Ovary (tissue), 9 donors: ENCODE results near the gene KIF21A. TPM values are rescaled to one million over a fixed set of nuclear protein-coding genes. Genes with fewer than 3 reads are reported as not detected.
A peak's percentile ranks its signal among the peaks of the same experiment; 100 is the strongest.

Experiments used
- DNase-seq, 5 donors: peaks; one replicate each; pipeline ENCODE4 v3.0.0-alpha.2; 2019 to 2020
- H3K27ac ChIP-seq, 2 donors: fragments of 200-600 bp; one replicate each; pipeline versions ENCODE4 v1.5.1 to v1.8.0; 2019 to 2022
- H3K27me3 ChIP-seq: fragments of 200-600 bp; one replicate; pipeline ENCODE4 v1.8.0; 2022
- H3K36me3 ChIP-seq: fragments of 200-600 bp; sonication (generic); one replicate; pipeline ENCODE4 v1.5.1; 2019
- H3K4me1 ChIP-seq: one replicate; pipeline ENCODE4 v1.8.1; 2013; ENCODE audit warnings: mild to moderate bottlenecking, moderate library complexity; ENCODE audit not compliant: insufficient read depth
- H3K4me3 ChIP-seq: fragments of 200-600 bp; sonication (generic); one replicate; pipeline ENCODE4 v1.5.1; 2017
- H3K9me3 ChIP-seq, 2 donors: fragments of 200-600 bp in 1 of 2; sonication (generic) in 1 of 2; one replicate each; pipeline versions ENCODE4 v1.5.1 to v1.8.1; 2013 to 2019; ENCODE audit warnings: mild to moderate bottlenecking in 1 of 2, moderate library complexity in 1 of 2
- CTCF ChIP-seq, 3 donors: fragments of 450-650 bp in 2 of 3; fragments of 200-600 bp in 1 of 3; IDR thresholded peaks; one replicate each; pipeline versions ENCODE4 v1.5.1 to v1.8.0; 2016 to 2022; ENCODE audit warnings: antibody characterized with exemption in 3 of 3, mild to moderate bottlenecking in 1 of 3
- EP300 ChIP-seq: sonication (generic); formaldehyde crosslinking; IDR thresholded peaks from one replicate; pipeline ENCODE4 v1.6.1; 2017; ENCODE audit warnings: antibody characterized with exemption
- POLR2A ChIP-seq: fragments of 450-650 bp; IDR thresholded peaks from one replicate; pipeline ENCODE4 v1.6.1; 2017; ENCODE audit warnings: antibody characterized with exemption, mild to moderate bottlenecking, moderate library complexity
- WGBS, 3 donors: extraction: QIAGEN DNeasy Blood & Tissue Kit in 1 of 3; methylation state at CpG; one replicate each; pipeline versions ENCODE4 v1.1.5 to v1.1.7; 2013 to 2017; 5-methylcytosine and 5-hydroxymethylcytosine counted together
- intact Hi-C, 4 donors: fragments of 100-400 bp; cut with DNase I; formaldehyde crosslinking; loops; one replicate each; pipeline versions ENCODE4 v1.11.0 to v1.15.1; 2022 to 2023
- polyA plus RNA-seq, 2 donors: library from polyadenylated mRNA; stranded (reverse); fragments of 200-250 nt in 1 of 2; fragments of 350-450 nt in 1 of 2; fragmentation: Illumina TruSeq in 1 of 2; extraction: RNeasy Lipid Tissue Mini Kit (QIAGEN cat#74804) in 1 of 2; gene quantifications; one replicate each; pipeline ENCODE4 v1.2.3, GENCODE V29; 2013 to 2014
- total RNA-seq, 7 donors: library from RNA; depleted of rRNA in 2 of 7; stranded (reverse); fragments of >200 nt in 2 of 7; fragmentation: NEBNext Ultra II Directional in 3 of 7; extraction: Animal tissue kit (Norgen Biotek cat#: 25700) in 3 of 7; gene quantifications; one replicate each; pipeline versions ENCODE4 v1.1.0 to v1.2.4, GENCODE V29; 2016 to 2023
- donor health status: DM: no; HTN: no; CAD: no; lungs with moderate emphysema.
- donor health status: DM: no; HTN: no; CAD: no.
- donor health status: Bipolar disorder and iron deficiency.
- donor health status: DM: yes; HTN: yes; CAD: no.
- donor health status: DM: no; HTN: no; CAD: no.
- donor health status: DM: yes; HTN: yes; CAD: no.

Gene KIF21A
- total and polyA plus RNA-seq, 9 donors, result 3.6 to 43.3 (median 11.8) TPM

GRCh38 chr12:39272871-39273655 is 169.9 kb downstream of the KIF21A start:
- TF ChIP-seq POLR2A (no peak), EP300 (no peak), CTCF (IDR thresholded peaks at IDR 0.05) (no peak)
- 26 to 30% (median 29%) methylated on average over 8 of the region's 8 CpGs for WGBS, 3 donors
- Histone ChIP-seq H3K27me3 (no peaks in the 10 kb centered on the region), H3K27ac (no peak overlapping the region), H3K4me3 (no peak overlapping the region), H3K36me3 (no peaks in the 10 kb centered on the region), H3K4me1 (no peaks in the 10 kb centered on the region), H3K9me3 (no peaks in the 10 kb centered on the region)
- DNase-seq, result no peak
- intact Hi-C loops, result loop anchor here in 1 of 4 donors (5.0 kb wide), 1 partner anchor 56 kb away; no protein-coding TSS in a partner anchor

DNA sequence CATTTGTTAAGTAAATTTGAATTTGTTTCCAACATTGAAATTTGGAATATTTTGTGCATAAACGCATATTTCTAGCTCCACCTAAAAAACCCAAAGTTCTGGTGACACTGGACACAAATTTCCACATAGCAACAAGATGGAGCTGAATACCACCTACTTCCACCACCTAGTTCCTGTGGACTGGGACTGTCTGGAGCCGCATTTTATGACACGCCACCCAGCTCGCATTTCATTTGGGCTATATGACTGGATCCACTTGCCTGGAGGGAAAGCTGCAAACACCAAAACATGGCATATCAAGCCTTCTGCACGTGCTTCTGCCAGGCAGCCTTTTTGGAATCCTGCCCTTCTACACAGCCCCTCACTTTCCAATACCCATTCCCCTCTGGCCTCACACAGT is 173.4 kb downstream of the KIF21A start:
- no peaks in the 10 kb centered on the region for H3K9me3 ChIP-seq
- H3K27ac ChIP-seq, result no peak overlapping the region
- no peaks in the 10 kb centered on the region for H3K27me3 ChIP-seq
- no peaks in the 10 kb centered on the region for H3K36me3 ChIP-seq
- intact Hi-C loops, result no loop called here
- no peak for DNase-seq
- no peaks in the 10 kb centered on the region for H3K4me1 ChIP-seq
- 88 to 91% (median 90%) methylated on average over 5 of the region's 5 CpGs for WGBS, 3 donors
- no peak for TF ChIP-seq CTCF (IDR thresholded peaks at IDR 0.05)
- no peak for TF ChIP-seq EP300
- no peak for TF ChIP-seq POLR2A
- no peak overlapping the region for H3K4me3 ChIP-seq

- no peak overlapping the region for H3K27ac ChIP-seq
- TF ChIP-seq CTCF (IDR thresholded peaks at IDR 0.05), result no peak
- TF ChIP-seq POLR2A, result no peak
- no peak for TF ChIP-seq EP300
- H3K4me3 ChIP-seq, result no peak overlapping the region
- no peaks in the 10 kb centered on the region for H3K27me3 ChIP-seq
- no peak for DNase-seq
- no peaks in the 10 kb centered on the region for H3K36me3 ChIP-seq
- no peaks in the 10 kb centered on the region for H3K4me1 ChIP-seq
- intact Hi-C loops, result no loop called here
- H3K9me3 ChIP-seq, result no peaks in the 10 kb centered on the region
- WGBS, 3 donors, result 68 to 86% (median 72%) methylated on average over 1 of the region's 1 CpG
These were observed 175.0 kb downstream of the KIF21A start for GRCh38 chr12:39267886-39268285.

GRCh38 chr12:39252628-39253027 is 190.3 kb downstream of the KIF21A start:
- Histone ChIP-seq H3K4me1 (no peaks in the 10 kb centered on the region), H3K36me3 (no peaks in the 10 kb centered on the region), H3K27ac (no peak overlapping the region), H3K9me3 (no peaks in the 10 kb centered on the region), H3K27me3 (no peaks in the 10 kb centered on the region), H3K4me3 (no peak overlapping the region)
- DNase-seq, result peak in 1 of 5 donors; percentile 16
- no peak for TF ChIP-seq CTCF (IDR thresholded peaks at IDR 0.05)
- 40 to 57% (median 47%) methylated on average over 1 of the region's 1 CpG for WGBS, 3 donors
- intact Hi-C loops, result no loop called here

Other genes starting within 250 kb of the KIF21A start
- under 1 TPM; 0.08 to 0.57 (median 0.13) TPM for gene ABCD2, start 176.7 kb upstream of the KIF21A start, total RNA-seq
- under 1 TPM; 0.05 to 0.43 TPM for gene ABCD2, start 176.7 kb upstream of the KIF21A start, polyA plus RNA-seq